Activated CD4-positive, alpha-beta memory T cell treated with anti-CD3 and anti-CD28 coated beads for 36 hours (primary cell): ENCODE results near the gene UBE2E2. TPM values are rescaled to one million over a fixed set of nuclear protein-coding genes. Genes with fewer than 3 reads are reported as not detected.

ENCODE experiments used
- CTCF ChIA-PET: fragments of 350-600 bp; sonication (Branson Sonifier 250); formaldehyde crosslinking; loops from one replicate; lab custom pipeline; 2021; ENCODE audit warnings: antibody characterized with exemption, inconsistent platforms; lab: Charles Lee
- POLR2A ChIA-PET: fragments of 350-600 bp; sonication (Branson Sonifier 250); formaldehyde crosslinking; loops from one replicate; lab custom pipeline; 2021; ENCODE audit warnings: antibody characterized with exemption; lab: Charles Lee
- DNase-seq: peaks from one replicate; pipeline ENCODE4 v3.0.0-alpha.2; 2020
- H3K27ac Mint-ChIP-seq: one replicate; pipeline ENCODE4 v1.8.0; 2021; ENCODE audit warnings: mixed read lengths
- H3K27me3 Mint-ChIP-seq: one replicate; pipeline ENCODE4 v1.8.0; 2021; ENCODE audit warnings: mixed read lengths
- H3K36me3 Mint-ChIP-seq: one replicate; pipeline ENCODE4 v1.8.0; 2021; ENCODE audit warnings: mixed read lengths
- H3K4me1 Mint-ChIP-seq: one replicate; pipeline ENCODE4 v1.8.0; 2021; ENCODE audit warnings: low read depth, mixed read lengths
- H3K4me3 Mint-ChIP-seq: one replicate; pipeline ENCODE4 v1.8.0; 2021; ENCODE audit warnings: mild to moderate bottlenecking, mixed read lengths
- H3K9me3 Mint-ChIP-seq: one replicate; pipeline ENCODE4 v1.8.0; 2021; ENCODE audit warnings: mixed read lengths
- intact Hi-C: fragments of 100-400 bp; cut with micrococcal nuclease; formaldehyde crosslinking; loops from one replicate; pipeline ENCODE4 v1.15.1; 2023
- total RNA-seq, 2 experiments: library from RNA; stranded (reverse); gene quantifications; one replicate each; pipeline ENCODE4 v1.2.3, GENCODE V29; 2021

UBE2E2 gene
- 1 to 10 TPM; 2.0 to 4.2 TPM for total RNA-seq

GRCh38 chr3:23202921-23203707 is at the start of gene UBE2E2:
TSS of gene UBE2E2 (plus strand) at chr3:23203327.
- Mint-ChIP-seq H3K4me3 (peak within 1 kb of the TSS; percentile 73), H3K27me3 (peaks cover 32% of the 10 kb centered on the region), H3K9me3 (no peaks in the 10 kb centered on the region), H3K4me1 (peaks cover 8% of the 10 kb centered on the region), H3K36me3 (no peaks in the 10 kb centered on the region), H3K27ac (no peak within 1 kb of the TSS)
- ChIA-PET CTCF (no interaction called here), POLR2A (no interaction called here)
- intact Hi-C loops: loop anchor here (5.0 kb wide), 1 partner anchor 49 kb away; no protein-coding TSS in a partner anchor
- DNase-seq: peak; percentile 54

GRCh38 chr3:23153436-23153835 is 49.7 kb upstream of the UBE2E2 start:
- ChIA-PET POLR2A (no interaction called here), CTCF (no interaction called here)
- Mint-ChIP-seq H3K4me1 (no peaks in the 10 kb centered on the region), H3K9me3 (no peaks in the 10 kb centered on the region), H3K27ac (no peak overlapping the region), H3K27me3 (peaks cover 2% of the 10 kb centered on the region), H3K36me3 (no peaks in the 10 kb centered on the region), H3K4me3 (no peak overlapping the region)
- no peak for DNase-seq
- intact Hi-C loops: no loop called here

GRCh38 chr3:23157331-23157730 is 45.8 kb upstream of the UBE2E2 start:
- Mint-ChIP-seq H3K27me3 (no peaks in the 10 kb centered on the region), H3K27ac (no peak overlapping the region), H3K9me3 (no peaks in the 10 kb centered on the region), H3K36me3 (no peaks in the 10 kb centered on the region), H3K4me3 (no peak overlapping the region), H3K4me1 (no peaks in the 10 kb centered on the region)
- ChIA-PET CTCF (no interaction called here), POLR2A (no interaction called here)
- intact Hi-C loops: no loop called here
- no peak for DNase-seq

GRCh38 chr3:23159929-23160328 is 43.2 kb upstream of the UBE2E2 start:
- no peaks in the 10 kb centered on the region for H3K36me3 Mint-ChIP-seq
- intact Hi-C loops: no loop called here
- POLR2A ChIA-PET: no interaction called here
- DNase-seq: no peak
- no peaks in the 10 kb centered on the region for H3K4me1 Mint-ChIP-seq
- H3K27ac Mint-ChIP-seq: no peak overlapping the region
- CTCF ChIA-PET: no interaction called here
- H3K4me3 Mint-ChIP-seq: no peak overlapping the region
- H3K9me3 Mint-ChIP-seq: no peaks in the 10 kb centered on the region
- no peaks in the 10 kb centered on the region for H3K27me3 Mint-ChIP-seq

- CTCF ChIA-PET: interaction anchor here (1.1 kb wide), 1 partner anchor 13 kb away, joined by 3 read pairs; no protein-coding TSS in a partner anchor
- Mint-ChIP-seq H3K36me3 (no peaks in the 10 kb centered on the region), H3K27me3 (no peaks in the 10 kb centered on the region), H3K9me3 (no peaks in the 10 kb centered on the region), H3K4me1 (no peaks in the 10 kb centered on the region), H3K27ac (no peak overlapping the region), H3K4me3 (no peak overlapping the region)
- DNase-seq: no peak
- intact Hi-C loops: no loop called here
- POLR2A ChIA-PET: no interaction called here
These were observed 41.8 kb upstream of the UBE2E2 start for GRCh38 chr3:23161308-23161707.

GRCh38 chr3:23161896-23162570 is 41.1 kb upstream of the UBE2E2 start:
- H3K27ac Mint-ChIP-seq: no peak overlapping the region
- intact Hi-C loops: no loop called here
- ChIA-PET POLR2A (no interaction called here), CTCF (no interaction called here)
- H3K4me3 Mint-ChIP-seq: no peak overlapping the region
- no peaks in the 10 kb centered on the region for H3K36me3 Mint-ChIP-seq
- DNase-seq: no peak
- no peaks in the 10 kb centered on the region for H3K27me3 Mint-ChIP-seq
- H3K9me3 Mint-ChIP-seq: no peaks in the 10 kb centered on the region
- H3K4me1 Mint-ChIP-seq: no peaks in the 10 kb centered on the region

- Mint-ChIP-seq H3K4me1 (no peaks in the 10 kb centered on the region), H3K27me3 (no peaks in the 10 kb centered on the region), H3K36me3 (no peaks in the 10 kb centered on the region), H3K9me3 (no peaks in the 10 kb centered on the region), H3K4me3 (no peak overlapping the region), H3K27ac (no peak overlapping the region)
- no peak for DNase-seq
- CTCF ChIA-PET: no interaction called here
- intact Hi-C loops: no loop called here
- POLR2A ChIA-PET: no interaction called here
These were observed 40.2 kb upstream of the UBE2E2 start for GRCh38 chr3:23162934-23163333.

- no peaks in the 10 kb centered on the region for H3K4me1 Mint-ChIP-seq
- H3K4me3 Mint-ChIP-seq: no peak overlapping the region
- intact Hi-C loops: no loop called here
- CTCF ChIA-PET: no interaction called here
- H3K9me3 Mint-ChIP-seq: no peaks in the 10 kb centered on the region
- POLR2A ChIA-PET: no interaction called here
- no peak overlapping the region for H3K27ac Mint-ChIP-seq
- H3K36me3 Mint-ChIP-seq: no peaks in the 10 kb centered on the region
- no peaks in the 10 kb centered on the region for H3K27me3 Mint-ChIP-seq
- DNase-seq: no peak
These were observed 38.4 kb upstream of the UBE2E2 start for GRCh38 chr3:23164746-23165145.

GRCh38 chr3:23165571-23165970 is 37.6 kb upstream of the UBE2E2 start:
- intact Hi-C loops: no loop called here
- POLR2A ChIA-PET: no interaction called here
- H3K4me3 Mint-ChIP-seq: no peak overlapping the region
- H3K27ac Mint-ChIP-seq: no peak overlapping the region
- no peaks in the 10 kb centered on the region for H3K27me3 Mint-ChIP-seq
- no peaks in the 10 kb centered on the region for H3K4me1 Mint-ChIP-seq
- DNase-seq: no peak
- CTCF ChIA-PET: no interaction called here
- H3K36me3 Mint-ChIP-seq: no peaks in the 10 kb centered on the region
- peaks cover 5% of the 10 kb centered on the region for H3K9me3 Mint-ChIP-seq

GRCh38 chr3:23166276-23166675 is 36.9 kb upstream of the UBE2E2 start:
- ChIA-PET CTCF (no interaction called here), POLR2A (no interaction called here)
- no peaks in the 10 kb centered on the region for H3K27me3 Mint-ChIP-seq
- no peak overlapping the region for H3K27ac Mint-ChIP-seq
- intact Hi-C loops: no loop called here
- DNase-seq: no peak
- H3K9me3 Mint-ChIP-seq: peaks cover 5% of the 10 kb centered on the region
- H3K4me1 Mint-ChIP-seq: no peaks in the 10 kb centered on the region
- H3K4me3 Mint-ChIP-seq: no peak overlapping the region
- no peaks in the 10 kb centered on the region for H3K36me3 Mint-ChIP-seq

- H3K9me3 Mint-ChIP-seq: peaks cover 5% of the 10 kb centered on the region
- no peaks in the 10 kb centered on the region for H3K36me3 Mint-ChIP-seq
- intact Hi-C loops: no loop called here
- no peak for DNase-seq
- CTCF ChIA-PET: no interaction called here
- no peak overlapping the region for H3K27ac Mint-ChIP-seq
- H3K4me1 Mint-ChIP-seq: no peaks in the 10 kb centered on the region
- no peaks in the 10 kb centered on the region for H3K27me3 Mint-ChIP-seq
- POLR2A ChIA-PET: no interaction called here
- H3K4me3 Mint-ChIP-seq: no peak overlapping the region
These were observed 36.3 kb upstream of the UBE2E2 start for GRCh38 chr3:23166845-23167244.

GRCh38 chr3:23169551-23169950 is 33.6 kb upstream of the UBE2E2 start:
- CTCF ChIA-PET: no interaction called here
- no peaks in the 10 kb centered on the region for H3K4me1 Mint-ChIP-seq
- H3K27me3 Mint-ChIP-seq: no peaks in the 10 kb centered on the region
- no peak overlapping the region for H3K4me3 Mint-ChIP-seq
- H3K36me3 Mint-ChIP-seq: no peaks in the 10 kb centered on the region
- no peak for DNase-seq
- POLR2A ChIA-PET: no interaction called here
- peaks cover 5% of the 10 kb centered on the region for H3K9me3 Mint-ChIP-seq
- no peak overlapping the region for H3K27ac Mint-ChIP-seq
- intact Hi-C loops: no loop called here

- Mint-ChIP-seq H3K4me1 (no peaks in the 10 kb centered on the region), H3K4me3 (no peak overlapping the region), H3K27me3 (no peaks in the 10 kb centered on the region), H3K36me3 (no peaks in the 10 kb centered on the region), H3K27ac (no peak overlapping the region), H3K9me3 (peaks cover 5% of the 10 kb centered on the region)
- no peak for DNase-seq
- CTCF ChIA-PET: no interaction called here
- POLR2A ChIA-PET: no interaction called here
- intact Hi-C loops: no loop called here
These were observed 32.8 kb upstream of the UBE2E2 start for GRCh38 chr3:23170291-23170690.
